ENCODE measurements around the gene TYW1B.
"Not testable (repeated sequence)": the region's sequence is repeated elsewhere in the genome, so short reads cannot be mapped to it uniquely, and the experiment has no call there.

Gene TYW1B

DNA sequence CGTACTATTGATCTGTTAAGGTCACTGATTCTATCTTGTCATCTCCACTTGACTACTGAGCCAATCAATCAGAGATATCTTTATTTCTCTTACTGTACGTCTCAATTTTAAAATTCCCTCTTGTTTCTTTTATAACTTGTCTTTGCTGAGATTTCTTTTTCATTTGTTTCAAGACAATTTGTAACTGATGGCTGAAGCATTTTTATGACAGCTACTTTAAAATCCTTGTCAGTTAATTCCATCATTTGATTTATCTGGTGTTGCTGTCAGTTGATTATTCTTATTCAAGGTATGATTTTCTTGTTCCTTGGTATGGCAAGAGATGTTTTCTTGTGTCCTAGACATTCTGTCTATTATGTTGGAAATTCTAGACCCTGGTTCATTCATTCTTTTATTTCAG is 76.6 kb downstream of the TYW1B start:
- DNase-seq, result no peak

DNA sequence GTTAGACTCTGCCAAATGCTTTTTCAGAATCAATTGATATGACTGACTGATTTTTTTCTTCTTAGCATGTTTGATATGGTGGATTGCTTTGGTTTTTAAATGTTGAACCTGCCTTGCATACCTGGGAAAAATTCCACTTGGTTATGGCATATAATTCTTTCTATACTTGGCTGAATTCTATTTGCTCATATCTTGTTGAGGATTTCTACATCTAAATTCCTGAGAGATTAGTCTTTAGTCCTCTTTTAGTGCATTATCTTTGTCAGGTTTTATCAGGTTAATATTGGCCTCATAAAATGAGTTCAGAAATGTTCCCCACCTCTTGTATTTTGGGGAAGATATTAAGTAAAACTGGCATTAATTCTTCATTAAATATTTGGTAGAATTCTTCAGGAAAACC is 79.4 kb downstream of the TYW1B start:
- DNase-seq, result not testable (repeated sequence)

DNA sequence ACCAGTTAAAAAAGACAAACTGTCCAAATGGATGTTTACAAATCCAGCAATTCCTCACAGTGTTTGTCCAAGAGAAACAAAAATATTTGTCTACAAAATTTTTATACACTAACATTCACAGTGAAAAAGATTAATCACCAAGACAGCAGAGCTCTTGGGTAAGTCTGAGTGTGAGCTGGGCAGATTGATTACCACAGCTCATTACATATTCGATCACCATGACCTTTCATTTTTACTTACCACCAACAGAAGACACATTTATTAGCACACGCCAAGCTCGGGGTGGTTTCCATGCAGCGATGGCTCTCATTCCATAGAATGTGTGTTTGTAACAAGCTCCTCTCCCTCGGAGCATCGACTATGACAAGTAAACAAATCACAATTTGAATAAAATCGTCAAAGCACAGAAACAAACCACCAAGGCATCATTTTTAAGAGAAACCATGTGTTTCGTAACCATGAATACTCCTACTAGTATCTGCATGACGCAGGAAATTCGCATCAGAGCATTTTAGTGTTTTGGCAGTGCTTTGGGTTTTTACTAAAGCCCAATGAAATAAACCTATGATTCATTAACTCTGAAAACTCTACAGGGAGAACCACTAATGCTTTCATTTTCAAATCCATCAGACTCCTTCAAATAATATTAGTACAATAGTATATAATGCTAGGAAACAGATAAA is 83.6 kb downstream of the TYW1B start:
- DNase-seq, result not testable (repeated sequence)

DNA sequence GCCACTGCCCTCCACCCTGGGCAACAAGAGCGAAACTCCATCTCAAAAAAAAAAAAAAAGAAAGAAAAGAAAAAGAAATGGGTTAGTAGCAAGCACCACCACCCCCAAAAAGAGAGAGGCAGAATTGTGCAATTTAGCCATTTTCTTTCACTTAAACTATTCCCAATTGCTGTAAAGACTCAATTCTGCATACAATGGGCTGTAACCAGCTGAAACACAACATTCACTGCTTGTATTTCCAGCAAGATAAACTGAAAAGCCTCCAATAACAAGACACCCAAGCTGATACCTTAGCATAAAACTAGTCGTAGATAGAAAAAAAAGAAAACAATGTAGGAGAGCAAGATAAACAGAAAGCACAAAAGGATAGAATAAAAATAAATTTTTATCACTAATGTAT is 84.2 kb downstream of the TYW1B start:
- DNase-seq, result not testable (repeated sequence)

DNA sequence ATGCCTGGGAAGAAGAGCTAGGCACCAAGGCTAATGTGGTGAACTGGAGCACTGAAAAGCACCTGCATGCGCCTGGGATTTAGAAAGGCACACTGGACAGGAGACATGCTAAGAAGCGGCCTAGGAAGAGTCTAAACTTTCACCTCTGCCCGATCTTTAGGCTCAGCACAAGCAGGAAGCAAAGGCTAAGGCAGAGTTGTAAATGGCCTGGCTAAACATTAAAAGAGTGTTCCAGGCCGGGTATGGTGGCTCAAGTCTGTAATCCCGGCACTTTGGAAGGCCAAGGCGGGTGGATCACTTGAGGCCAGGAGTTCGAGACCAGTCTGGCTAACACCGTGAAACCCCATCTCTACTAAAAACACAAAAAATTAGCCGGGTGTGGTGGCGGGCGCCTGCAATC is 88.3 kb downstream of the TYW1B start:
- not testable (repeated sequence) for DNase-seq

DNA sequence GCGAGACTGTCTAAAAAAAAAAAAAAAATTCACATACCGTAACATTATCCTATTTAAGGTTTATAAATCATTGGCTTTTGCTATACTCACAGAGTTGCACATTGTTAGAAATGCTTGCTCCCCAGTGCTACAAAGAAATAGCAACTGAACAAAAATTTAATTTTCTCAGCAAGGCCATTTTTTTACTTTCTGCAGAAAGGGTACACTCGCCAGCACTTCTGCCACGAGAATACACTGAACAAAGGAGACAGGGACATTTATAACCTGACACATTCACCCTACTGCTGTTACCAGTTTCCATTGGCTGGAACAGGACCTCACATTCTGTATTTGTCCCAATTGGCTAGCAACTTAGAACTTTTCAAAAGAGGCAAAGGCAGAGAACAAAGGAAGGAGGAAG is 92.1 kb downstream of the TYW1B start:
- DNase-seq, result not testable (repeated sequence)

DNA sequence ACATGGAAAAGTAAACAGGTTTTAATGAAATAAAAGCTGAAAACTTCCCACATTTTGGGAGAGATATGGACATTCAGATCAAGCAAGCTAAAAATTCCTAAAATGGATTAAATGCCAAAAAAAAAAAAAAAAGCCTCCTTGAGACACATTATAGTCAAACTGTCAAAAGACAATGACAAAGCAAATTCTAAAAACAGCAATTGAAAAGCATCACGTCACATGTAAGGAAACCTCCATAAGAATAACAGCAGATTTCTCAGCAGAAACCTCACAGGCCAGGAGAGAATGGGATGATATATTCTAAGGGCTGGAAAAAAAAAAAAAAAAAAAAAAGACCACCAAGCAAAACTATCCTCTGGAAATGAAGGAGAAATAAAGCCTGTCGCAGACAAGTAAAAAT is 97.2 kb downstream of the TYW1B start:
- not testable (repeated sequence) for DNase-seq

DNA sequence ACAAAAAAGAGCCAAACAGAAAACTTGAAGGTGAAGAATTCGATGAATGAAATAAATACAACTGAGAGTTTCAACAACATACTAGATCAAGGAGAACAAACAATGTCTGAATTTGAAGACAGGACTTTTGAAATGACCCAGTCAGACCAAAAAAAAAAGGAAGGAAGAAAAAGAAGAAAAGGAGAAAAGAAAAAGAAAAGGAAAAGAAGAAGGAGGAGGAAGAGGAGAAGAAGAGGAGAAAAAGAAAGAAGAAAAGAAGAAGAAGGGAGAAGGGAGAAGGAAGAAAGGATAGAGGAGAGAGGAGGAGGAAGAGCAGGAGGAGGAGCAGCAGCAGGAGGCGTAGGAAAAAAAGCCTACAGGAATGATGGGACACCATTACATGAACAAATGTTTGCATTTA is 97.6 kb downstream of the TYW1B start:
- DNase-seq, result not testable (repeated sequence)

DNA sequence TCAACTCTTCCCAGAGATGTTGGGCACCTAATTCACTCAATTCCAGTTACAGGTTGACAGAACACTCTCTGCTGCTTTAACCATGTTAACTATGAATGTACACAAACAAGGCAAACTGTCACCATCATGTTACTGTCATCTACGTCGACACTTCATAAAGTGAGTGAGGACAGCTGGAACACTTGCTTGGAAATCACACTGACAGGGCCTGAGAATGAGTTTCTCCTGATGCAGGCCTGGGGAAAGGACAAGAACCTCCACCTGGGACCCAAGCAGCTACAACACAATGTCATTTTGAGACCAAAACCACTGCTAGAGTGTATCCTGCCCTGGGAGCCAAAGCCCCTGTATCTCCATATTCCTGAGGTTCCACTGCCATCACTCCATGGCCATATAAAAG is 98.9 kb downstream of the TYW1B start:
- not testable (repeated sequence) for DNase-seq

DNA sequence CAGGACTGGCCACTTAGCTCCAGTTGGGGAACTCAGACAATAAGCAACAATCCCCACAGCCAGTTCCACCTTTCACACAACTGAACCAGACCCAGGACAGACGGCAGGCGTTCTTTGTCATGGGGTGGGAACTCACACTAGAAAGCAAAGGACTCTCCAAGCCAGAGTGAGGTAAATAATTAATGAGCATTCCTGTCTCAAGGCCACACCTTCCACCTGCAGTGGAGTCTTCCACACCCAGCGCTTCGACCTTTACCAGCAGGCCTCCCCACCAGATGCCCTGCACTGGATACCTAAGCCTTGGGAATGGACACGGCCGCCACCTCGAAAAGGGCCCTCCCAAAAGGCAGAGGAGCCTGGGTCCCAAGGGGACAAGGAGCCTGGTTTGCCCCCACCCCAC is 105.3 kb downstream of the TYW1B start:
- DNase-seq, result not testable (repeated sequence)

DNA sequence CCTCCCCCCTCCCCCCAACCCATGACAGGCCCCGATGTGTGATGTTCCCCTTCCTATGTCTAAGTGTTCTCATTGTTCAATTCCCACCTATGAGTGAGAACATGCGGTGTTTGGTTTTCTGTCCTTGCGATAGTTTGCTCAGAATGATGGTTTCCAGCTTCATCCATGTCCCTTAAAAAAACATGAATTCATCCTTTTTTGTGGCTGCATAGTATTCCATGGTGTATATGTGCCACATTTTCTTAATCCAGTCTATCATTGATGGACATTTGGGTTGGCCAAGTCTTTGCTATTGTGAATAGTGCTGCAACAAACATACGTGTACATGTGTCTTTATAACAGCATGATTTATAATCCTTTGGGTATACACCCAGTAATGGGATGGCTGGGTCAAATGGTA is 107.1 kb downstream of the TYW1B start:
- not testable (repeated sequence) for DNase-seq

DNA sequence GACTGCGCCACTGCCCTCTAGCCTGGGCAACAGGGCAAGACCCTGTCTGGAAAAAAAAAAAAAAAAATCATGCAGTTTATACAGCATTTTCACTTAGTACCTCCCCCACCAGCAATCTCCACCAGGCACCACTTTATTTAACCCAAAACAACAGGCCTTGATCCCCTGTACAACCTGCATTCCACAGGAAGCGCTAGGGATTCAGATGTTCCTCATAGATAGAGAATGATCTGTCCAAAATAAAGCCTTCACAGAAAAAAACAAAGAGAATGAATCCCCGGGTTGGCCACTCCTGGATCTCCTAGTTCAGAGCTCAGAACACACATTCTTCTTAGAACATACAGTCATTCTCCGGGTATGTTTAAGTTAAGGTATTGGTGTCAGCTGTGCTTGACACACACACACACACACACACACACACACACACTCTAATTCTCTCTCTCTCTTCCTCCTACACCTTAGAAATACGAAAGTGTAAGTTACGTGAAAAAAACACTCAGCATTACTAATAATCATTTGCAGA is 110.7 kb downstream of the TYW1B start:
- not testable (repeated sequence) for DNase-seq

DNA sequence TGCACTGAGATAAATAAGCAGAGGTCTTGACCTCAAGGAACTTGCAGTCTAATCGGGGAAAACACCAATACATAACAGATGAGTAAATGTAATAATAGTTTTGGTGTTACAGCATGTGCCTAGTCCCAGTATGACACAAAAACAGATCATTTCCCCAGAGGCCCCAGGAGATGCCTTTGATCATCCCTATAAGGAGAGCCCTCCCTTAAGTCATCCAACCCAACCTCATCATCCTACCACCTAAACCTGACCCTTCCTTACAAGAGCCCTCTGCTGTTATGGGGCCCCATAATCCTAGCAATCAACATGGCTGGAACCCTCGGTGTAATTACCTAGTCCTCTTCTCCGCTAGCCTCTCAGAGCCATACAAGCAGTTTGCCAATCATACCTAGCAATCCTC is 116.1 kb downstream of the TYW1B start:
- not testable (repeated sequence) for DNase-seq

DNA sequence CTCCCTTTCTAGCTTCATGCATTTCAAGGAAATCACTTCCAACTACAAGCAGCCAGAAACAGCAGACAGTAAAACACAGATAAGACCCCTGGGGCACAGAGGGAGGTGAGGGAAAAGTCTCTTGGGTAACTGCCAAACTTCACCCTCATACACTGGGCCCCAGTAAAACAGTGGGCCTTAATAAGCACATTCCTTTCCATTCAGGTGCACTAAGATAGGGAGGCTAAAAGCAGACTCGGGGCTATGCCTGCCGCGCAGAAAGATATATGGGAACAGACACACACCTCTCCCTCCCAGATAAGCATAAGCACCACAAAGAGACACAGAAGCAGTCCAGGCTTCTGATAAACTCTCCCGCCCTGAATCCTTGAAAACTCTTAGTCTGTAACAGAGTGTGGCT is 117.0 kb downstream of the TYW1B start:
- DNase-seq, result no peak

DNA sequence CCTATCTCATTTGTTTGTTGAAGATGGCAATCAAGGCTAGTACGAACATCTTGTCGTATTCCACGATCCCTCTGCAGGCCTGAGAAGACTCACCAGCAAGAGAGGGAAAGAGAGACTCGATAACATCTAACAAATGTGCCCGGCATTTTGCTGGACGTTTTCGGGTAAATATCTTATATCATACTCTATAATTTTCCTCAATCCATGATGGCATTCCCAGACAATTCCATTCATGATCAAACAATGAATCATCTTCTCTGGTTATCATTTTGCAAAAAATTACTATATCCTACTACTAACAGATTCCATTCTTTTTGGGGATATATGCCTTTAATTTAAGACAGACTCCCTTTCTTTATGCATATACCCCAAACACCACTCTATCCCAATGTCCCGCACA is 118.1 kb downstream of the TYW1B start:
- no peak for DNase-seq

DNA sequence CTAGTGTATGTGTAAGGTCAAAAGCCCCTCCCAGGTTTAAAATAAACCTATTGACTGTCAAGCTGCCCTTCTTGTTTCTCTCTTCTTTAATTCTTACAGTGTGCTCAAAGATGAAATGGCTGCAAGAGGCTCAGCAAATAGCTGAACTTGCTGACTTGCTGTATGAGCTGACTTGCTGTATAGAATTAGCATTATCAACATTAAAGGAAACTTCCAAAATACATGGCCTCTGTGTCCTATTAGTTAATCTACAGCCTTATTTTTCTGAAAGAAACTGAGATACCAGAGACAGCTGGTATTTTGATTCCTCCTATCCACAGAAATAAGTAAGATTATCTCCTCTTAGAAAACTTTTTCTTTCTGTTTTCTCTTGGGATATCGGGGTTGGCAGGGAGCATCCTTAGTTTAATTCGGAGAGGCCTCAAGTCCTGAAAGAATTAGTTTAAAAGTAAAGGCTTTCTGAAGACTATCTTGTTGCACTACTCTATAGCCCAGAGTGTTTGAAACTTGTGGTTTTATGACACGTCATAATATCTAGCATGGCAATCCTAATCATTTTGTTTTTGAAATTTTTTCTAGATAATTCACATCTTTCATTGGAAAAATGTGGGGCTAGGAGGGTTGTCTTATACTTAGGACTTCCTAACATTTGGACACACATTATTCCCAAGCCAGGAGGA is 119.5 kb downstream of the TYW1B start:
- DNase-seq, result not testable (repeated sequence)

DNA sequence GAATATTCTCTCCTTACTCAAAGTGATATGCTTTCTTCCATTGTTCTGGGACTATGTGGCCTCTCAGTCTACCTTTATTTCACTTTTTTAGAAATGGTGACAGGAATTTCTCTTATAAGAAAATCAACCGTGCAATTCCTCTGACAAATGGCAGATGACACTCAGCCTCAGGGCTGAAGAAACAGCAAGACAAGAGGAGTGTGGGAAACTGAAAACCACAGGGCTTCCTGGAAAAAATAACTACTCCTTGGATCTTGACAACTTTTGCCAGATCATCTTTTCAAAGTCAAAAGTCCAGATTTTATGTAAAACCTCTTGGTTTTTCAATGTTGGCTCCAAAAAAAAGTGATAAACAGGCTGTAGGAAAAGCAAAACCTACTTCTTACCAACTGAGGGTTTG is 121.5 kb downstream of the TYW1B start:
- no peak for DNase-seq

DNA sequence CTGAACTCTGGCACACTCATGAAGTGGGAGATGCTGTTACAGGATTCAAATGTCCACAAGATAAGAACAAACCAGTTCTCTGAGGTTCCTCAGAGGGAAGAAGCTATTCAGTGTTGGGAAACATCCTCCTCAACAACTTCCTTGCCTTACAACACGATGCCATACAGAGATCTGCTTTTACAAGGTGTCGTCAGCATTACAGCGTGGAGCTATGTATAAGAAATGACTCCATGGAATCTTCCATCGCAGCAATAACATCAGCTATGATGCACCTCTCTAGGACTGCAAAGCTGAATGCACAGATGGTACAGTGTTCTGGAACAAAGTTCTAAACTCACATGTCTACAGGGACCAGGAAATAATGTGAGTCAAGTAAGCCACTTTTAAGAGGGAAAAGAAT is 122.3 kb downstream of the TYW1B start:
- not testable (repeated sequence) for DNase-seq

DNA sequence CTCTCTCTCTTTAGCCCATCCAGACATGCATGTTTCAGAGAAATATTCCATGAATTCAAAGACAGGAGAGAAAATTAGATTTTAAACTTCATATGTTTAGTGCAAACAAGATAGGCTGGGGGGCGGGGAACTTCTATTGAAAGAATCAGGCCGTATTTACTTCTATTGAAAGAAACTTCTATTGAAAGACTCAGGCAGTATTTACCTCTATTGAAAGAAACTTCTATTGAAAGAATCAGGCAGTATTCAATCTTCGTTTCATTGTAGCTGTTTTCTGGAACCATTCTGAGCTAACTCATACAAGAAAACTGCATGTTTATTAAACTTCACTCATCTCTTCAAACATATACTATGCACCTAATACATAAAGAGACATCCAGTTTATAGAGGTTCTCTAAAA is 123.1 kb downstream of the TYW1B start:
- DNase-seq, result no peak

DNA sequence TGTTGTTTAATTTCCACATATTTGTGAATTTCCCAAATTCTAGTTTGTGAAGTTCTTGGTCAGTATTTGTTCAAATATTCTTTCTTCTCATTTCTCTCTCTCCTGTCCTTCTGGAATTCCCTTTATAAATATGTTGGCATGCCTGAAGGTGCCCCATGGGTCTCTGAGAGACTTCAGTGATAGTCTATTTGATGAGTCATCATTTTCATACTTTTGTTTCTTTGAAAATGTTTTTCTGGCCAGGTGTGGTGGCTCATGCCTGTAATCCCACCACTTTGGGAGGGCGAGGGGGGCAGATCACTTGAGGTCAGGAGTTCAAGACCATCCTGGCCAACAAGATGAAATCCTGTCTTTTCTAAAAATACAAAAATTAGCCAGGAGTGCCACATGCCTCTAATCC is 127.5 kb downstream of the TYW1B start:
- DNase-seq, result not testable (repeated sequence)

DNA sequence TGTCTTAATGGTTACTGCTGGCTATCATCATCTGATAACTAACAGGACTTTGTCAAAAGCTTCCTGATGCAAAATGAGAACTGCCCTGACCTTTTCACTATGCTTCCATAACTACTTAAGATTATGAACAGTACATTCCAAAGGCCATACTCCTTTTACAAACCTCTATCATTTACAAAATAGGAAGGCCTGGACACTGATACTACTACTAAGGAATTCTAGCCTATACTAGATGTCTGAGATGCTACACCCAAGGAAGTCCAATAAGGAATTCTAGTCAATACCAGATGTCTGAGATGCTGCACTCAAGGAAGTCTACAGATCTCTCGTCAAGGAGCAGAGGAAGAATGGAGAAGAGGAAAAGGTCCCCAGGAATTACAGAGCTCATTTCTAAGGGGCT is 130.9 kb downstream of the TYW1B start:
- not testable (repeated sequence) for DNase-seq

DNA sequence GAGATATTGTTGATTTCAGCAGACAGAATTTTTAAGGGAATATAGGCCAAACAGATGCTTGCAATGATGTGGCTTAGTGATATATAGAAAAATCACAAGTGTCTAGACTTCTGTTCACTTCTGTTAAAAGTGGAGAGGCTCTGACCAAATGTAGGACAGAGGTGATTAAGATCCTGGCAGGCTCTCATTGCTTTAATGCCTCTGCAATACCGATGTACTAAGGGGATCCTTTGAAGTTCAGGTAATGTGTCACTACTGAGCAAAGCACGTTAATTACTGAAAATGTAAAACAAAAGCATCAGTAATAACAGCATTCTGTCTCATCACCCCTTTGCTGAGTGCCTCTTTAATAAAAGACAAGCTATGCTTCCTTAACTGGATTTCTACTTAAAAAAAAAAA is 131.4 kb downstream of the TYW1B start:
- DNase-seq, result not testable (repeated sequence)

DNA sequence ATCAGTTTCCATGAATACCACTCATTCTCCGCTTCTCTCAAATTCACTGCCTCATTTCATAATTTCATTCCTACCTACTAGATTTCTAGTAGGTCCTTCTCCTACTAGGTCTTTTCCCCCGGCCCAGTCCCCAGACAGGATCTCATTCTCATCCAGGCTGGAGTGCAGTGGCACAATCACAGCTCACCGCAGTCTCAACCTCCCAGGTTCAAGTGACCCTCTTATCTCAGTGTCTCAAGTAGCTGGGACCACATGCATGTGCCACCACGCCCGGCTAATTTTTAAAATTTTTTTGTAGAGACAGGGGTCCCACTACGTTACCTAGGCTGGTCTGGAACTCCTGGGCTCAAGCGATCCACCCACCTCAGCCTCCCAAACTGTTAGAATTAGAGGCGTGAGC is 132.5 kb downstream of the TYW1B start:
- not testable (repeated sequence) for DNase-seq

DNA sequence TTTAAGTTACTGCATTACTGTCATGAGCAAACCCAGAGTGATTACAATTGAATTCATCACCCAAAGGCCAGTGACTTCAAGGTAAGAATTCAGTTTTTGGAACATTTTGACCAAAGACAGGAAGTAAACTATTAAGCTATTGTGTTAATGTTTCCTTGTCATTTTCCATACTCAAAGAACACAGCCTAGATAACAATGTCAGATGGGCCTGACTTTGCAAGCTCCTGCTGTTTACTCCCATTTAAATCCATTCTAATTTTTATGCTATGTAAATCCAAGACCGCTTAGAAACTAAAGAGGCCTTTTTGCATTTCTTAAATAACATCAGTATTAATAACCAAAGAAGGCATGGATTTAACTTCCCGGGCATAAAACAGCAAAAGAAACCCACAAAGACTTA is 136.6 kb downstream of the TYW1B start:
- not testable (repeated sequence) for DNase-seq
